BLaER1 treated with 17β-estradiol and CSF1 and Interleukin-3, amounts not matched to agents 10 nM and 100 nM (cell line): ENCODE results near the gene GRM8.

Experiments used
- H3K27ac ChIP-seq, 11 experiments: shearing (Covaris generic); formaldehyde crosslinking; 2 replicates each; pipeline ENCODE4 v1.8.1; 2022
- H3K27me3 ChIP-seq, 11 experiments: shearing (Covaris generic); formaldehyde crosslinking; 2 replicates each; pipeline ENCODE4 v1.8.1; 2022
- H3K36me3 ChIP-seq, 11 experiments: shearing (Covaris generic); formaldehyde crosslinking; 2 replicates each; pipeline ENCODE4 v1.8.1; 2022
- H3K4me1 ChIP-seq, 10 experiments: shearing (Covaris generic); formaldehyde crosslinking; 2 replicates each; pipeline ENCODE4 v1.8.1; 2022
- H3K4me2 ChIP-seq, 11 experiments: shearing (Covaris generic); formaldehyde crosslinking; 2 replicates each; pipeline ENCODE4 v1.8.1; 2022
- H3K4me3 ChIP-seq, 10 experiments: shearing (Covaris generic); formaldehyde crosslinking; 2 replicates each; pipeline ENCODE4 v1.8.1; 2022
- H3K9ac ChIP-seq, 11 experiments: shearing (Covaris generic); formaldehyde crosslinking; 2 replicates each; pipeline ENCODE4 v1.8.1; 2022
- H3K9me3 ChIP-seq, 11 experiments: shearing (Covaris generic); formaldehyde crosslinking; replicated peaks in 1 of 11; 2 replicates each; pipeline ENCODE4 v1.8.1; 2022
- H4K20me1 ChIP-seq, 11 experiments: shearing (Covaris generic); formaldehyde crosslinking; 2 replicates each; pipeline ENCODE4 v1.8.1; 2022
- Cebpa-rat ChIP-seq, 11 experiments: shearing (Covaris generic); IDR thresholded peaks; 2 replicates each; pipeline ENCODE4 v1.8.1; 2022

The GRM8 gene

GRCh38 chr7:126557271-126557670 is 695.5 kb downstream of the GRM8 start:
- H3K27ac ChIP-seq, result no peak overlapping the region

DNA sequence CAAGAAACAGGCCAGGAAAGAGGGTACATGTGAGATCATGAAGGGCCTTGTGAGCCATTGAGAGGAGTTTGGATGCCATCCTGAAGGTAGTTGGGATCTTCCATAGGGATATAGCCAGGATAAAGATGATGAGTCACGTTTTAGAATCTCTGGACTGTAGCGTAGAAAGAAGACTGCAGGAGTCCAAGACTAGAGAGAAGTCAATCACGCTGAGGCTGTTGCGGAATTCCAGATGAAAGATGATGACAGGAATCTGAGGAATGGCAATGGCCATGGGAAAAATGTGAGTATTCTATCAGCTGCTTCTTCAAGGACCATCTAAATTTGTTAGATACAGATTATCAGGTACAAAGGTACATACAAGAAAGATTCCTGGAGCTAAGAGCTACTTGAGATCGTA is 711.3 kb downstream of the GRM8 start:
- no peak overlapping the region for H3K4me3 ChIP-seq
- H3K9ac ChIP-seq, result no peak overlapping the region
- no peaks in the 10 kb centered on the region for H3K4me1 ChIP-seq
- no peaks in the 10 kb centered on the region for H3K36me3 ChIP-seq
- H3K27ac ChIP-seq, result no peak overlapping the region
- no peak overlapping the region for H3K4me2 ChIP-seq
- H4K20me1 ChIP-seq, result no peaks in the 10 kb centered on the region; a peak in 1 of 22 replicates
- no peaks in the 10 kb centered on the region for H3K9me3 ChIP-seq
- H3K27me3 ChIP-seq, result no peaks in the 10 kb centered on the region
- TF ChIP-seq Cebpa-rat (IDR thresholded peaks at IDR 0.05), result no peak

More at GRCh38 chr7:126557271-126557670, 695.5 kb downstream of the GRM8 start:
- Histone ChIP-seq H3K4me1 (no peaks in the 10 kb centered on the region), H3K27me3 (no peaks in the 10 kb centered on the region), H3K4me2 (no peak overlapping the region), H3K9ac (no peak overlapping the region), H3K9me3 (no peaks in the 10 kb centered on the region), H3K4me3 (no peak overlapping the region), H4K20me1 (no peaks in the 10 kb centered on the region), H3K36me3 (no peaks in the 10 kb centered on the region)
- TF ChIP-seq Cebpa-rat (IDR thresholded peaks at IDR 0.05), result no peak

- TF ChIP-seq Cebpa-rat (IDR thresholded peaks at IDR 0.05), result no peak
- Histone ChIP-seq H4K20me1 (no peaks in the 10 kb centered on the region), H3K4me2 (no peak overlapping the region), H3K4me3 (no peak overlapping the region), H3K27ac (no peak overlapping the region), H3K9me3 (no peaks in the 10 kb centered on the region), H3K36me3 (no peaks in the 10 kb centered on the region), H3K9ac (no peak overlapping the region), H3K4me1 (no peaks in the 10 kb centered on the region), H3K27me3 (no peaks in the 10 kb centered on the region)
Measured at GRCh38 chr7:126535176-126535575, 717.6 kb downstream of the GRM8 start.

- H3K9ac ChIP-seq, result no peak overlapping the region
- H3K36me3 ChIP-seq, result no peaks in the 10 kb centered on the region
- TF ChIP-seq Cebpa-rat (IDR thresholded peaks at IDR 0.05), result no peak
Measured at GRCh38 chr7:126533715-126534114, 719.0 kb downstream of the GRM8 start.

GRCh38 chr7:126529833-126530232 is 722.9 kb downstream of the GRM8 start:
- no peak for TF ChIP-seq Cebpa-rat (IDR thresholded peaks at IDR 0.05)
- Histone ChIP-seq H3K4me2 (no peak overlapping the region), H3K9ac (no peak overlapping the region), H3K27me3 (no peaks in the 10 kb centered on the region), H3K4me3 (no peak overlapping the region), H4K20me1 (no peaks in the 10 kb centered on the region), H3K4me1 (no peaks in the 10 kb centered on the region), H3K9me3 (no peaks in the 10 kb centered on the region), H3K27ac (no peak overlapping the region), H3K36me3 (no peaks in the 10 kb centered on the region)

More at GRCh38 chr7:126533715-126534114, 719.0 kb downstream of the GRM8 start:
- H3K4me2 ChIP-seq, result no peak overlapping the region
- no peaks in the 10 kb centered on the region for H3K9me3 ChIP-seq
- H3K27me3 ChIP-seq, result no peaks in the 10 kb centered on the region
- no peaks in the 10 kb centered on the region for H3K4me1 ChIP-seq
- no peaks in the 10 kb centered on the region for H4K20me1 ChIP-seq
- H3K4me3 ChIP-seq, result no peak overlapping the region
- no peak overlapping the region for H3K27ac ChIP-seq

DNA sequence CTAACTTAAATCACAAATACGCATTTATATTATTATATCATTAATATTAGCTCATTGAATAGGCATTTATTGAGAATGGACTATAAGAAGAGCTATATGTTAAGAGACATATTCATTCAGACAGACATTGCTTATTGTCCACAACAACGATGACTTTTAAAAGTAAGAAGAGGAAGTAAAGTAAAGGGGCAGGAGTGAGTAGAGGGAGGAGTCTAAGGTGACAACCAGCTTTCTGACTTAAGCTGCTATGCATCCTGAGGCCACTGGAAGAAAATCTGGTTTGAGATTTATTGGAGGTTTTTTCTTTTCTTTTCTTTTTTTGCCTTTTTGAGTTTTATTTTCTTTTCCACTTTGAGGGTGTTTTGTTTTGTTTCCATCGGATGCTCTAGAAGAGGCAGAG is 723.5 kb downstream of the GRM8 start:
- no peaks in the 10 kb centered on the region for H3K36me3 ChIP-seq
- H3K9me3 ChIP-seq, result no peaks in the 10 kb centered on the region
- no peaks in the 10 kb centered on the region for H3K27me3 ChIP-seq
- no peaks in the 10 kb centered on the region for H3K4me1 ChIP-seq
- H3K9ac ChIP-seq, result no peak overlapping the region
- H4K20me1 ChIP-seq, result no peaks in the 10 kb centered on the region
- TF ChIP-seq Cebpa-rat (IDR thresholded peaks at IDR 0.05), result no peak
- H3K4me3 ChIP-seq, result no peak overlapping the region
- H3K27ac ChIP-seq, result no peak overlapping the region
- H3K4me2 ChIP-seq, result no peak overlapping the region

GRCh38 chr7:126525906-126526305 is 726.8 kb downstream of the GRM8 start:
- H3K4me3 ChIP-seq, result no peak overlapping the region
- H3K9ac ChIP-seq, result no peak overlapping the region
- no peaks in the 10 kb centered on the region for H3K36me3 ChIP-seq
- H3K27me3 ChIP-seq, result no peaks in the 10 kb centered on the region
- no peak for TF ChIP-seq Cebpa-rat (IDR thresholded peaks at IDR 0.05)
- no peaks in the 10 kb centered on the region for H3K4me1 ChIP-seq
- no peaks in the 10 kb centered on the region for H3K9me3 ChIP-seq
- H3K4me2 ChIP-seq, result no peak overlapping the region
- no peak overlapping the region for H3K27ac ChIP-seq
- H4K20me1 ChIP-seq, result no peaks in the 10 kb centered on the region

DNA sequence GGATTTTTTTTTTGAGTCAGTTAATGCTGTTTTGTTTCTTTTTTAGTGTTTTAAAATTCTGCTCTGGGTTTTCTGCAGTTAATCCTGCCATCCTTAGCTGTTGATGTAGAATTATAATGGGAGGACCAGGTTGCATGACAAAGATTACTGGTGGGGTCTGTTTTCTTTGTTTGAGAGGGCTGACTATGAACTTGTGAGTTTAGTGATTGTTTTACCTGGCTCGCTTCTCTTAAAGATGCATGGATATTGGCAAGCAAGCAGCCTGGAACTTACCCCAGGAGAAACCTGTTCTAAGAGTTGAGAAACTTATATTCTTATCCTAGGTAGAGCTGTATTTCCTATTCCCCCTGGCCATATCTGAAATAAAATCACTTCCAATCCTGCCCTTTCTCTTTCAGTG is 727.8 kb downstream of the GRM8 start:
- no peak overlapping the region for H3K4me3 ChIP-seq
- no peak overlapping the region for H3K27ac ChIP-seq
- no peak overlapping the region for H3K9ac ChIP-seq
- H3K9me3 ChIP-seq, result no peaks in the 10 kb centered on the region
- H4K20me1 ChIP-seq, result no peaks in the 10 kb centered on the region
- H3K36me3 ChIP-seq, result no peaks in the 10 kb centered on the region
- no peaks in the 10 kb centered on the region for H3K4me1 ChIP-seq
- no peak for TF ChIP-seq Cebpa-rat (IDR thresholded peaks at IDR 0.05)
- H3K27me3 ChIP-seq, result no peaks in the 10 kb centered on the region
- H3K4me2 ChIP-seq, result no peak overlapping the region

GRCh38 chr7:126511046-126511445 is 741.7 kb downstream of the GRM8 start:
- Histone ChIP-seq H3K9ac (no peak overlapping the region), H3K9me3 (no peaks in the 10 kb centered on the region), H3K4me2 (no peak overlapping the region), H3K4me1 (no peaks in the 10 kb centered on the region), H3K36me3 (no peaks in the 10 kb centered on the region), H3K27ac (no peak overlapping the region), H3K27me3 (no peaks in the 10 kb centered on the region), H4K20me1 (no peaks in the 10 kb centered on the region), H3K4me3 (no peak overlapping the region)
- no peak for TF ChIP-seq Cebpa-rat (IDR thresholded peaks at IDR 0.05)

- no peak overlapping the region for H3K9ac ChIP-seq
- no peaks in the 10 kb centered on the region for H4K20me1 ChIP-seq
- H3K9me3 ChIP-seq, result no peaks in the 10 kb centered on the region
- H3K4me1 ChIP-seq, result no peaks in the 10 kb centered on the region
- H3K4me2 ChIP-seq, result no peak overlapping the region
- no peaks in the 10 kb centered on the region for H3K36me3 ChIP-seq
- H3K27me3 ChIP-seq, result no peaks in the 10 kb centered on the region
- H3K4me3 ChIP-seq, result no peak overlapping the region
- TF ChIP-seq Cebpa-rat (IDR thresholded peaks at IDR 0.05), result no peak
- no peak overlapping the region for H3K27ac ChIP-seq
Measured at GRCh38 chr7:126501617-126502016, 751.1 kb downstream of the GRM8 start.

DNA sequence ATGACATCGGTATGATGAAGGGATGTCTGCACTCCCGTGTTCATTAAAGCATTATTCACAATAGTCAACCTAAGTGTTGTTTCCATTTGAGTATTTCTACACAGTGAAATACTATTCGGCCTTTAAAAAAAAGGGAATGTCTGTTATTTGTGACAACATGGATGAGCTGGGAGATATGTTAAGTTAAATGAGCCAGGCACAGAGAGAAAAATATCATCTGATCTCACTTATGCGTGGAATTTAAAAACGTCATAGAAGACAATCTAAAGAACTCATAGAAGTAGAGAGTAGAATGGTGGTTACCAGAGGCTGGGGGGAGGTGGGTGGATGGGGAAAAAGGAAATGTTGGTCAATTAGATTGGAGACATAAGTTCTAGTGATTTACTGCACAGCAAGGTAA is 753.3 kb downstream of the GRM8 start:
- Histone ChIP-seq H3K4me3 (no peak overlapping the region), H3K9ac (no peak overlapping the region), H3K27ac (no peak overlapping the region), H4K20me1 (no peaks in the 10 kb centered on the region), H3K4me1 (no peaks in the 10 kb centered on the region), H3K4me2 (no peak overlapping the region), H3K36me3 (no peaks in the 10 kb centered on the region), H3K27me3 (no peaks in the 10 kb centered on the region), H3K9me3 (no peaks in the 10 kb centered on the region)
- no peak for TF ChIP-seq Cebpa-rat (IDR thresholded peaks at IDR 0.05)
